ENCODE data around the gene MELK.

The MELK gene

GRCh38 chr9:36584620-36585460 is 12.1 kb downstream of the MELK start:
- DNase-seq = no peak

- no peak for DNase-seq
Observed at GRCh38 chr9:36590231-36590630, 17.5 kb downstream of the MELK start.

GRCh38 chr9:36592801-36593583 is 20.3 kb downstream of the MELK start:
- no peak for DNase-seq

GRCh38 chr9:36594213-36594612 is 21.5 kb downstream of the MELK start:
- no peak for DNase-seq

GRCh38 chr9:36597412-36598178 is 24.9 kb downstream of the MELK start:
- no peak for DNase-seq

- DNase-seq = no peak
Observed at GRCh38 chr9:36598273-36598672, 25.6 kb downstream of the MELK start.

GRCh38 chr9:36603006-36603405 is 30.3 kb downstream of the MELK start:
- DNase-seq = no peak

- DNase-seq = no peak
Observed at GRCh38 chr9:36609306-36609705, 36.6 kb downstream of the MELK start.

- no peak for DNase-seq
Observed at GRCh38 chr9:36622121-36622520, 49.4 kb downstream of the MELK start.

- DNase-seq = no peak
Observed at GRCh38 chr9:36623280-36623679, 50.6 kb downstream of the MELK start.

- no peak for DNase-seq
Observed at GRCh38 chr9:36625006-36625615, 52.4 kb downstream of the MELK start.

GRCh38 chr9:36632892-36633291 is 60.2 kb downstream of the MELK start:
- no peak for DNase-seq

- DNase-seq = no peak
Observed at GRCh38 chr9:36637491-36638270, 65.0 kb downstream of the MELK start.

- no peak for DNase-seq
Observed at GRCh38 chr9:36640771-36641381, 68.2 kb downstream of the MELK start.

GRCh38 chr9:36642817-36643216 is 70.1 kb downstream of the MELK start:
- DNase-seq = no peak

GRCh38 chr9:36656842-36657241 is 84.1 kb downstream of the MELK start:
- DNase-seq = no peak

GRCh38 chr9:36659500-36659899 is 86.8 kb downstream of the MELK start:
- DNase-seq = no peak

GRCh38 chr9:36664806-36665205 is 92.1 kb downstream of the MELK start:
- DNase-seq = no peak

- DNase-seq = no peak
Observed at GRCh38 chr9:36665387-36665786, 92.7 kb downstream of the MELK start.

- DNase-seq = no peak
Observed at GRCh38 chr9:36665921-36666431, 93.3 kb downstream of the MELK start.

- DNase-seq = no peak
Observed at GRCh38 chr9:36671561-36671960, 98.9 kb downstream of the MELK start.
